OCI-LY3 (cell line): ENCODE measurements around the gene NTSR2.

Experiments
- H2AFZ ChIP-seq: fragments of 200-600, 300-600 bp; shearing (Covaris generic); 2 replicates; pipeline ENCODE4 v1.6.0; 2014; ENCODE audit warnings: antibody characterized with exemption, low read depth, low read length
- H3K27ac ChIP-seq: fragments of 200-600, 300-600 bp; sonication (generic); 2 replicates; pipeline ENCODE4 v1.5.1; 2014; ENCODE audit warnings: mild to moderate bottlenecking, low read length, moderate library complexity, mixed read lengths
- H3K27me3 ChIP-seq: fragments of 200-600, 300-600 bp; sonication (generic); 2 replicates; pipeline ENCODE4 v1.6.1; 2014; ENCODE audit warnings: low read depth, low read length, mixed read lengths
- H3K36me3 ChIP-seq: fragments of 200-600, 300-600 bp; sonication (generic); replicated peaks from 2 replicates; pipeline ENCODE3; 2014; ENCODE audit warnings: low read depth, low read length, mixed read lengths
- H3K4me1 ChIP-seq: fragments of 300-600, 200-600 bp; sonication (generic); 2 replicates; pipeline ENCODE4 v1.6.1; 2014; ENCODE audit warnings: low read length, mixed read lengths
- H3K4me2 ChIP-seq: fragments of 200-600, 300-600 bp; sonication (generic); 2 replicates; pipeline ENCODE4 v1.6.1; 2014; ENCODE audit warnings: low read length, mixed read lengths
- H3K4me3 ChIP-seq: fragments of 300-600, 200-600 bp; sonication (generic); 2 replicates; pipeline ENCODE4 v1.5.1; 2014; ENCODE audit warnings: antibody characterized with exemption, mild to moderate bottlenecking, low read length, moderate library complexity
- H3K79me2 ChIP-seq: fragments of 300-600, 200-600 bp; shearing (Covaris generic); 2 replicates; pipeline ENCODE4 v1.6.1; 2014; ENCODE audit warnings: mild to moderate bottlenecking, low read length, mixed read lengths
- H3K9ac ChIP-seq: fragments of 300-600, 200-600 bp; shearing (Covaris generic); 2 replicates; pipeline ENCODE4 v1.6.0; 2014; ENCODE audit warnings: mild to moderate bottlenecking, low read length, moderate library complexity
- H3K9me3 ChIP-seq: fragments of 200-600, 300-600 bp; shearing (Covaris generic); 2 replicates; pipeline ENCODE4 v1.6.1; 2014; ENCODE audit warnings: low read length, mixed read lengths; ENCODE audit not compliant: insufficient read depth
- H4K20me1 ChIP-seq: fragments of 200-600, 300-600 bp; sonication (generic); 2 replicates; pipeline ENCODE4 v1.6.1; 2016; ENCODE audit warnings: low read length, mixed read lengths; ENCODE audit not compliant: insufficient read depth
- EZH2phosphoT487 ChIP-seq: fragments of 200-600 bp; shearing (Covaris generic); IDR thresholded peaks from 2 replicates; pipeline ENCODE4 v1.6.1; 2018; ENCODE audit warnings: antibody characterized with exemption, mixed run types, low read depth
- TF ChIP-seq, protein P1 (sequence below): fragments of 200-600, 300-600 bp; sonication (generic); IDR thresholded peaks from 2 replicates; pipeline ENCODE4 v1.5.1; 2014; ENCODE audit warnings: antibody characterized with exemption, low read length, low read depth

Gene NTSR2

DNA sequence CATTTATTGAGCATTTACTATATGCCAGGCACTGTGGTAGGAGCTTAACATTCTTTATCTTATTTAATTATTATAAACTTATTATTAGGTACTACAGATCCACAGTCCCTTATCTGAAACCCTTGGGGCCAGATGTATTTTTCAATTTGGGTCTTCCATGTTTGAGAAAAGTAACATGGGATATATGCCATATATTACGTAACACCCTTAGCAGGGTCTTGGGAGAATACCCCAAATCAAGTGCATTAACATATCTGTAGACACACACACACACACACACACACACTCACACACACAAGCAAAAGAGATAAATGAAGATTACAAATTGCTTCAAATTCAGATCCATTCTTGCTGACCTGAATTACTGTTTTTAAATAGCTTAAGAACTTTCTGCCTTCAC lies 13.7 kb downstream of the NTSR2 start:
- Histone ChIP-seq H3K36me3 (no peaks in the 10 kb centered on the region), H3K27ac (no peak overlapping the region), H3K79me2 (no peaks in the 10 kb centered on the region), H3K9ac (no peak overlapping the region), H3K27me3 (peaks cover 11% of the 10 kb centered on the region), H2AFZ (no peak overlapping the region), H3K4me2 (no peak overlapping the region), H3K9me3 (no peaks in the 10 kb centered on the region), H3K4me1 (no peaks in the 10 kb centered on the region), H4K20me1 (no peaks in the 10 kb centered on the region), H3K4me3 (no peak overlapping the region)
- TF ChIP-seq EZH2phosphoT487: no peak
- TF ChIP-seq, protein P1, sequence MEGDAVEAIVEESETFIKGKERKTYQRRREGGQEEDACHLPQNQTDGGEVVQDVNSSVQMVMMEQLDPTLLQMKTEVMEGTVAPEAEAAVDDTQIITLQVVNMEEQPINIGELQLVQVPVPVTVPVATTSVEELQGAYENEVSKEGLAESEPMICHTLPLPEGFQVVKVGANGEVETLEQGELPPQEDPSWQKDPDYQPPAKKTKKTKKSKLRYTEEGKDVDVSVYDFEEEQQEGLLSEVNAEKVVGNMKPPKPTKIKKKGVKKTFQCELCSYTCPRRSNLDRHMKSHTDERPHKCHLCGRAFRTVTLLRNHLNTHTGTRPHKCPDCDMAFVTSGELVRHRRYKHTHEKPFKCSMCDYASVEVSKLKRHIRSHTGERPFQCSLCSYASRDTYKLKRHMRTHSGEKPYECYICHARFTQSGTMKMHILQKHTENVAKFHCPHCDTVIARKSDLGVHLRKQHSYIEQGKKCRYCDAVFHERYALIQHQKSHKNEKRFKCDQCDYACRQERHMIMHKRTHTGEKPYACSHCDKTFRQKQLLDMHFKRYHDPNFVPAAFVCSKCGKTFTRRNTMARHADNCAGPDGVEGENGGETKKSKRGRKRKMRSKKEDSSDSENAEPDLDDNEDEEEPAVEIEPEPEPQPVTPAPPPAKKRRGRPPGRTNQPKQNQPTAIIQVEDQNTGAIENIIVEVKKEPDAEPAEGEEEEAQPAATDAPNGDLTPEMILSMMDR: no peak

DNA sequence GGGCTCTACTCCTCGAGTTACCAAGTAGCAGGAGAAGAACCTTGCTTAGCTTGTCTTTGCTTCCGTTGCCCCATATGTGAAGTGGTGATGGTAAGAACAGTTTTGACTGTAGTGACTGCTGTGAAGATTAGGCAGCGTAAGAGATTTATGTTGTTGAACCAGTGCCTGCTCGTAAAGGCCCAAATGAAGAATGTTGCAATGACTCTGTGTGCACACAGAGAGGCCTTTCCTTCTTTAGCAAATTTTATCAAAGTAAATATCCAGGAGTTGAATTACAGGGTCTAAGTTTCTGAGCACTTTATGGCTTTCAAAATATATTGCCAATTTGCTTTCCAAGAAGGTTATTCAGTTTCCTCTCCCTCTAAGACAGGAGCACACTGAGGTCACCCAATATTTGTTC lies 14.5 kb downstream of the NTSR2 start:
- no peaks in the 10 kb centered on the region for H3K4me1 ChIP-seq
- no peak overlapping the region for H3K9ac ChIP-seq
- TF ChIP-seq, protein P1: no peak
- no peaks in the 10 kb centered on the region for H3K9me3 ChIP-seq
- H4K20me1 ChIP-seq: no peaks in the 10 kb centered on the region
- H2AFZ ChIP-seq: no peak overlapping the region
- peaks cover 12% of the 10 kb centered on the region for H3K27me3 ChIP-seq
- no peak overlapping the region for H3K27ac ChIP-seq
- no peaks in the 10 kb centered on the region for H3K79me2 ChIP-seq
- no peak overlapping the region for H3K4me3 ChIP-seq
- no peak overlapping the region for H3K4me2 ChIP-seq
- H3K36me3 ChIP-seq: no peaks in the 10 kb centered on the region

DNA sequence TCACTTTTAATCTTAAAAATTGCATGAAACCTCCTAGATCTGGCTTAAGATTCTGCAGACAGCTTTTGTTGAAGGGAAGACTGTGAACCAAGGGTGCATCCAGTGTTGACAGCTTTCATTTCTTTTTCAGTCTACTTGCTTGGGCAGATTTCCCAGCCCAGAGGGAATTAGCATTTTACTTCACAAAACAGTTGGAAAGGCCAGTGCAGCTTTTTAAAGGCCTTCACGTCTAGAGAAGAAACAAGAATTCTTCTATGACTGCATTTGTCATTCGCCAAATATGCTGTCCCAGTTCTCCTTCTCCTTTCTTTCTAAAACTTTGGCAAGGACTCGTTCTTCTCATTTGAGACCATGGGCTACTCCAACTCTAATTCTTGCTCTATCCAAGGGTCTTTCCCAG lies 17.4 kb downstream of the NTSR2 start:
- H3K36me3 ChIP-seq: no peaks in the 10 kb centered on the region
- H3K4me3 ChIP-seq: no peak overlapping the region
- H3K4me1 ChIP-seq: no peaks in the 10 kb centered on the region
- no peak overlapping the region for H2AFZ ChIP-seq
- no peaks in the 10 kb centered on the region for H3K9me3 ChIP-seq
- H3K27me3 ChIP-seq: peaks cover 12% of the 10 kb centered on the region
- no peaks in the 10 kb centered on the region for H4K20me1 ChIP-seq
- no peak overlapping the region for H3K27ac ChIP-seq
- H3K9ac ChIP-seq: no peak overlapping the region
- no peak for TF ChIP-seq EZH2phosphoT487
- TF ChIP-seq, protein P1: no peak
- no peak overlapping the region for H3K4me2 ChIP-seq
- H3K79me2 ChIP-seq: no peaks in the 10 kb centered on the region

- no peak overlapping the region for H3K27ac ChIP-seq
- H3K9ac ChIP-seq: no peak overlapping the region
- H3K79me2 ChIP-seq: no peaks in the 10 kb centered on the region
- H3K36me3 ChIP-seq: no peaks in the 10 kb centered on the region
- no peaks in the 10 kb centered on the region for H3K4me1 ChIP-seq
- no peak overlapping the region for H3K4me3 ChIP-seq
- H3K4me2 ChIP-seq: no peak overlapping the region
- H3K9me3 ChIP-seq: no peaks in the 10 kb centered on the region
- H2AFZ ChIP-seq: no peak overlapping the region
- no peak for TF ChIP-seq EZH2phosphoT487
- TF ChIP-seq, protein P1: no peak
- H3K27me3 ChIP-seq: peaks cover 12% of the 10 kb centered on the region
- no peaks in the 10 kb centered on the region for H4K20me1 ChIP-seq
These were observed 18.0 kb downstream of the NTSR2 start for GRCh38 chr2:11651856-11652548.
